ENCODE results near the gene IL2RA.

DNA sequence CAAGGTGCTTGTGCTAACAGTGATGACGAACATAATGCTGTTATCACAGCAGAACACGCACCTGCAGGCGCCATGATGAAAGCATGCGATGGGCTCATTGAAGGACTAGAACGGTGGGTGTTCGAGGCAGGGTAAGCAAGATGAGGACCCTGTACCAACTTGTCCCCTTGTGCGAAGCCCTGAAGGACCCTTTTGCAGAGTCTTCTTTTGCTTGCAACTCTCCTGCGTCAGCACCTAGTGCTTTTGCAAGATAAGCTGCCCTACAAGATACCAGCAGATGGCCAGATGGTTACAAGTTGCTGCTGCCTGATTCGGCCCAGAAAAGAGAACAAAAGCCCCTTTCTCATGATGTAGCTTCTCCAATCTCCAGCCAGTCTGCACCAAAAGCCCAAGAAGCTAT, 80.6 kb downstream of the IL2RA start:
- TF ChIP-seq CTCF (IDR thresholded peaks at IDR 0.05) (no peak), POLR2A (IDR thresholded peaks at IDR 0.05) (no peak)

All from testis (tissue), 2 donors.